Osteoblast (primary cell): ENCODE data around the gene MAML2. TPM values are rescaled to one million over a fixed set of nuclear protein-coding genes. Genes with fewer than 3 reads are reported as not detected.
A peak's percentile ranks its signal among the peaks of the same experiment; 100 is the strongest.

ENCODE experiments used
- DNase-seq: peaks from one replicate; pipeline ENCODE4 v3.0.0; 2011; ENCODE audit warnings: low spot score, mixed read lengths; ENCODE audit not compliant: insufficient read length; ENCODE audit errors: missing footprints
- H2AFZ ChIP-seq: 2 replicates; pipeline ENCODE4 v1.6.0; 2011; ENCODE audit warnings: mild to moderate bottlenecking, low read length
- H3K27ac ChIP-seq: 2 replicates; pipeline ENCODE4 v1.5.1; 2011; ENCODE audit warnings: mild to moderate bottlenecking, low read depth, low read length, moderate library complexity
- H3K27me3 ChIP-seq: 2 replicates; pipeline ENCODE4 v1.6.0; 2012; ENCODE audit warnings: mild to moderate bottlenecking, control low read depth, inconsistent platforms, low read length, moderate library complexity; ENCODE audit not compliant: insufficient read depth
- H3K36me3 ChIP-seq: 2 replicates; pipeline ENCODE4 v1.5.1; 2011; ENCODE audit warnings: mild to moderate bottlenecking, low read length, control low read depth, moderate library complexity; ENCODE audit not compliant: insufficient read depth
- H3K4me1 ChIP-seq: 2 replicates; pipeline ENCODE4 v1.5.1; 2011; ENCODE audit warnings: mild to moderate bottlenecking, low read length, control low read depth, moderate library complexity; ENCODE audit not compliant: insufficient read depth
- H3K4me2 ChIP-seq: 2 replicates; pipeline ENCODE4 v1.6.0; 2011; ENCODE audit warnings: mild to moderate bottlenecking, low read length; ENCODE audit not compliant: insufficient read depth
- H3K4me3 ChIP-seq: fragments of 200-600 bp; sonication (generic); 3 replicates; pipeline ENCODE4 v1.5.1; 2012; ENCODE audit warnings: mild to moderate bottlenecking, low read length, inconsistent platforms; ENCODE audit not compliant: insufficient read depth
- H3K79me2 ChIP-seq: 2 replicates; pipeline ENCODE4 v1.6.0; 2012; ENCODE audit warnings: mild to moderate bottlenecking, low read length, control low read depth, inconsistent platforms; ENCODE audit not compliant: insufficient read depth
- H3K9me3 ChIP-seq: 2 replicates; pipeline ENCODE4 v1.5.1; 2011; ENCODE audit warnings: low read depth, low read length, control low read depth
- H4K20me1 ChIP-seq: 2 replicates; pipeline ENCODE4 v1.6.0; 2012; ENCODE audit warnings: mild to moderate bottlenecking, low read length, control low read depth; ENCODE audit not compliant: insufficient read depth
- total RNA-seq: library from RNA; depleted of rRNA; stranded (reverse); fragments of >200 nt; gene quantifications from 2 replicates; pipeline ENCODE4 v1.2.3, GENCODE V29; 2012
- TF ChIP-seq, protein P1 (sequence below): IDR thresholded peaks from 2 replicates; pipeline ENCODE4 v1.5.1; 2011; ENCODE audit warnings: mild to moderate bottlenecking, low read depth, low read length, moderate library complexity; ENCODE audit errors: extremely low read depth

The MAML2 gene
- total RNA-seq, 1 donor = 17.4 TPM

DNA sequence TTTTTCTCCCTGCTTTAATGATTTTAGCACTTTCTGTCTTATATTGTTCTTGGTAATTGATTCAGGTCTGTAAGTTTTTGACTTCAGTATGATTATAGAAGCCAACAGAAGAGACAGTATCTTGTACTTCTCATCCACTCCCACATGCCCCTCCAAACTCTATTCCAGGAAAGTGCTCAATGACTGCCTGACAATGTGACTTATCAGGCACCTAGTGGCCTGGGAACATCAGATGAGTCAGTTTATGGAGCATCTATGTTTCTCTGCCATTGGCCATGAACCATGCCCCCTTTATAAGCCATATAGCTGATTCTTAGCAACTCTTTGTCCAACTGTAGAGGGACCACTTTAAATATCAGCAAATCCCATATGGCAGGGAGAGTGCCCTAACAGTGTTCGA lies 239.9 kb downstream of the MAML2 start:
- H2AFZ ChIP-seq = no peak overlapping the region
- peak overlapping the region; percentile 61 for H3K4me2 ChIP-seq
- no peaks in the 10 kb centered on the region for H3K9me3 ChIP-seq
- TF ChIP-seq, protein P1, sequence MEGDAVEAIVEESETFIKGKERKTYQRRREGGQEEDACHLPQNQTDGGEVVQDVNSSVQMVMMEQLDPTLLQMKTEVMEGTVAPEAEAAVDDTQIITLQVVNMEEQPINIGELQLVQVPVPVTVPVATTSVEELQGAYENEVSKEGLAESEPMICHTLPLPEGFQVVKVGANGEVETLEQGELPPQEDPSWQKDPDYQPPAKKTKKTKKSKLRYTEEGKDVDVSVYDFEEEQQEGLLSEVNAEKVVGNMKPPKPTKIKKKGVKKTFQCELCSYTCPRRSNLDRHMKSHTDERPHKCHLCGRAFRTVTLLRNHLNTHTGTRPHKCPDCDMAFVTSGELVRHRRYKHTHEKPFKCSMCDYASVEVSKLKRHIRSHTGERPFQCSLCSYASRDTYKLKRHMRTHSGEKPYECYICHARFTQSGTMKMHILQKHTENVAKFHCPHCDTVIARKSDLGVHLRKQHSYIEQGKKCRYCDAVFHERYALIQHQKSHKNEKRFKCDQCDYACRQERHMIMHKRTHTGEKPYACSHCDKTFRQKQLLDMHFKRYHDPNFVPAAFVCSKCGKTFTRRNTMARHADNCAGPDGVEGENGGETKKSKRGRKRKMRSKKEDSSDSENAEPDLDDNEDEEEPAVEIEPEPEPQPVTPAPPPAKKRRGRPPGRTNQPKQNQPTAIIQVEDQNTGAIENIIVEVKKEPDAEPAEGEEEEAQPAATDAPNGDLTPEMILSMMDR = no peak
- no peaks in the 10 kb centered on the region for H4K20me1 ChIP-seq
- no peak overlapping the region for H3K4me3 ChIP-seq
- peak overlapping the region; percentile 84 for H3K27ac ChIP-seq
- H3K79me2 ChIP-seq = peaks cover 63% of the 10 kb centered on the region
- no peak for DNase-seq
- no peaks in the 10 kb centered on the region for H3K27me3 ChIP-seq
- no peaks in the 10 kb centered on the region for H3K36me3 ChIP-seq
- H3K4me1 ChIP-seq = peaks cover 63% of the 10 kb centered on the region

DNA sequence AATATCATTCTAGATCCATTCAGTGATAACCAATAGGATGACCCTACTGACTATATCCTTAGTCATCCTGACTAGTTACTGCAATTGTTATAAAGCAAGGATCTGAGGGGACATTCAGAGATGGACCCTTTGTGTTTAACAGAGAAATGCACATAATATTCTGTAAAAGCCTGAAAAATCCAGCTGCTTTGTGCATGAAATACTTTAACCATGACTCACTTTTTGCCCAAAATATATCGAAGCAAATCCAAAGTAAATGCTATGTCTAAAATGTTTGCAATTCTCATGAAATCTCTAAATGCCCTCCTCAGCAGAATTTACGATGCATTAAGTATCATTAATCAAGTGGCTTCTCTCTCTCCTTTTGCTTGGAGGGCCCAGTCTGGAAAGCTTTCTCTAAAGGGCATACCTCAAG lies 240.3 kb downstream of the MAML2 start:
- no peaks in the 10 kb centered on the region for H3K9me3 ChIP-seq
- no peak overlapping the region for H3K4me3 ChIP-seq
- TF ChIP-seq, protein P1 = no peak
- H4K20me1 ChIP-seq = no peaks in the 10 kb centered on the region
- H3K36me3 ChIP-seq = no peaks in the 10 kb centered on the region
- H2AFZ ChIP-seq = no peak overlapping the region
- peak overlapping the region; percentile 84 for H3K27ac ChIP-seq
- peak overlapping the region; percentile 61 for H3K4me2 ChIP-seq
- no peak for DNase-seq
- H3K27me3 ChIP-seq = no peaks in the 10 kb centered on the region
- H3K4me1 ChIP-seq = peaks cover 67% of the 10 kb centered on the region
- H3K79me2 ChIP-seq = peaks cover 63% of the 10 kb centered on the region

DNA sequence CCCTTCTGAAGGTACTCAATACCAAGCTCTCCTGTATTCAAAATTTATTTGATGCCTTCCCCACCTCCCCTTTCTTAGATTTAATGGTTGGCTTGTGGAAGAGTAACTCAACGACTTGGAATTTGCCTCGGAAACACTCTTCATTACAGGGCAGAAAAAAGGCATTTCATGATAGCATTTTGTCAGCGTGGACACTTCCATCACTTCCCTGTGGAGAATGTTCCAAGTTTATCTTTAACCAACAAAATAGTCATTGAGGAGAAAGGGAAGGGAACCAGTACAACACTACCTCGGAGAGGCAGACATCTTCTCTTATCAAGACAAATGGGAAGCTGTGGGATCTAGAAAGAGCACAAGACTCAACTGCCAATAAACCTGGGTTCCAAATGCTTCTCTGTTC lies 241.8 kb downstream of the MAML2 start:
- peaks cover 70% of the 10 kb centered on the region for H3K4me1 ChIP-seq
- no peak for DNase-seq

DNA sequence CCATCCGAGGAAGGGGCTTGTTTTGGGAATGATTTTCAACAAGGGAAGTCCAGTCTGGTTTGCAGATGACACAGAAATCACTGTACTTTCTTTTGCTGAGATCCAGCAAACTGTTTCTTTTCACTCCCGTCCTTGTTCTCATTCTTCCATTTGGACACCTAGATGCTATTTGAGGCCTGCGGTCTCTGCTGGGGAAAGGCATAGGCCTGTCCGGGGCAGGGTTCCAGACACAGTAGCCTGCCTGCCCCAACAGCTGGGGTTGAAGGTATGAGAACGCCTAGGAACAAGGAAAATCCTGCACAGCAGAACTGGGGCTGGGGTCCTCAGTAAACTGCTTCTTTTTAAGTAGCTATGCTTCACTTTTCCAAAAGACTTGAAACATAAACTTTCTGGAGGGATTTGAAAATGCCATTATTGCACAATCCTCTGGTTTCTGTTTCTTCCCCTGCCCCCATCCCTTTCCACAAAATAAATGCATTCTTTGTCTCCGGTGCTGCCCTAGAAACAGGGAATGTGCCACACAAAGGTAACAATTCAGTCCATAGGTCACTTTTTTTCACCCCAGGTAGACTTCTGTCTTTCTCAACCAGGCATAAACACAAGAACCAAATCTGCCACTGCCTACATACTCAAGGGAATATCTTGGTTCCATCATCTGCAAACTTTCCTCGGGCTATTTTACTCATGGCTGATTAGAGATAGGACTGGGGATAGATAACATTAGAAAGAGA lies 244.3 kb downstream of the MAML2 start:
- H3K27ac ChIP-seq = peak overlapping the region; percentile 92
- H3K36me3 ChIP-seq = no peaks in the 10 kb centered on the region
- H3K27me3 ChIP-seq = no peaks in the 10 kb centered on the region
- peak overlapping the region; percentile 68 for H3K4me2 ChIP-seq
- H3K9me3 ChIP-seq = no peaks in the 10 kb centered on the region
- peaks cover 51% of the 10 kb centered on the region for H3K4me1 ChIP-seq
- H3K79me2 ChIP-seq = peaks cover 74% of the 10 kb centered on the region
- TF ChIP-seq, protein P1 = no peak
- peak overlapping the region; percentile 23 for H3K4me3 ChIP-seq
- no peaks in the 10 kb centered on the region for H4K20me1 ChIP-seq
- DNase-seq = no peak
- H2AFZ ChIP-seq = peak overlapping the region; percentile 45

More for the DNA sequence above, 241.8 kb downstream of the MAML2 start:
- H3K36me3 ChIP-seq = no peaks in the 10 kb centered on the region
- H3K4me2 ChIP-seq = no peak overlapping the region
- H4K20me1 ChIP-seq = no peaks in the 10 kb centered on the region
- TF ChIP-seq, protein P1 = no peak
- H2AFZ ChIP-seq = no peak overlapping the region
- peaks cover 62% of the 10 kb centered on the region for H3K79me2 ChIP-seq
- peak overlapping the region; percentile 59 for H3K27ac ChIP-seq
- no peak overlapping the region for H3K4me3 ChIP-seq
- no peaks in the 10 kb centered on the region for H3K9me3 ChIP-seq
- H3K27me3 ChIP-seq = no peaks in the 10 kb centered on the region
